GM21786 (cell line): ENCODE measurements around the gene PLCXD1.
"Not testable (repeated sequence)": the region's sequence is repeated elsewhere in the genome, so short reads cannot be mapped to it uniquely, and the experiment has no call there.

Experiments used
- ATAC-seq: cut with Tn5 transposase; IDR thresholded peaks from one replicate; pipeline ENCODE4 v1.9.1; 2021; ENCODE audit not compliant: unreplicated experiment

PLCXD1 gene

DNA sequence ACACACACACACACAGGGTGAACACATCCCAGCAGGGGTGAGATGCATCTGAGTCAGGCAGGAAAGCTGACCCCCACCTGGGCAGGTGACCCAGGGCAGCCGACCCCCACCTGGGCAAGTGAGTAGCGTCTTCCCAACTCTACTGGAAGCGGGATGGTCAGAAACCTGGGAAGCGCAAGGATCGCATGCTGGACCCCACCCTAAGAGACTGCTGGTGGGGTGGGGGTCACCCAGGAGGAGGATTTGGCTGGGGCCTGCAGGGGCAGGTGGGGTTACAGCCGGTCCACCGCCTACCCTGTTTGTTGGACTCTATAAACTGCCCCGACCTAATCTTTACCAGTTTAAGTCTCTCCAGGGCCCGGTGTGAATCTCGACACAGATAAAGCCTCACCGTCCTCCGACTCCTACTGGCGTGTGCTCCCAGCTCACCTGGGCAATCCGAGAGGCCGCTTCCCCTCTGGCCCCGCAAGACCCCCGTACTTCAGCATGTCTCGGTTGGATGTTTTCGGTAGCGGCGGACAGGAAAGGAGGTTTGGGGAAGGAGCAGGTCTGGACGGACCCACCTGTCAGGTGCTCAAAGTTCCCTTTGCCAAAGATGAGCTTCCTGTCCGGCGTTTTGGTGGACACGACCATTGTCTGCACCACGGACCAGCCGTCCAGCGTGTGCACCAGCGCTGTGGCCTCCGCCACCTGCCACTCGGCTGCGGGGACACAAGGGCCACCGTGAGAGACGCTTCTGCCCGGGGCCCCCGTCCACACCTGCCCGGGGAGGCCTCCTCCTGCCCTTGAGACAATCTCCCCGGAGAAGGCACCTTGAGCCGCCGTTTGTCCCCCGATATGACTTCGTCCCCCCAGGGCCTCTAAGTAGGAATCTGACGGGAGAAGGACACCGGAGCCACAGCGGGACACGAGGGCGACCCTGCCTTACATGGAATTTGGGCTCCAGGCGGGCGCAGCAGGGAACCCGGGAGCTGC is 35.5 kb downstream of the PLCXD1 start:
- ATAC-seq, result no peak

DNA sequence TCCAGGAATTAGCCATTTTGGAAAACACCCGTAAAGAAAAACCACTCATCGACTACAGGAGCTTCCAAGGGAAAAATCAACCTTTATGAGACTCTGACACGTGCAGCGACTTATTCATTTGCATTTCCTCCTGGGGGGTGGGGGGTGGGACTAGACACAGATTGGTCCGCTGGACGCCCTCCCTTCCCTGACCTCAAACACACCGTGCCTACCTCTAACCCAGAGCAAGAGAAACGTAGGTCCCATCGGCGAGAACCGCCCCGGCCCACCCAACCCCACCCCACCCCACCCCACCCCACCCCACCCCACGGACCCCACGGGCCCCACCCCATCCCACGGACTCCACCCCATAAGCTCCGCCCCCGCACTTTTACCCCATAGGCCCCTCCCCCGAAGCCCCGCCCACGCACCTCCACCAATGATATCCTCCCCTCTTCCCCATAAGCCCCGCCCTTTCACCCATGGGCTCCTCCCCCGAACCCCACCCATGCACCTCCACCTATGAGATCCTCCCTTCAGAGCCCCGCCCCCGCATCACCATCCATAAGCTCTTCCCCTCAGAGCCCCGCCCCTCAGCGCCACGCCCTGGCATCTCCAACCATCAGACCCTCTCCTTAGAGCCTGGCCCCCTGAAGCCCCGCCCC is 36.4 kb downstream of the PLCXD1 start:
- ATAC-seq, result no peak

DNA sequence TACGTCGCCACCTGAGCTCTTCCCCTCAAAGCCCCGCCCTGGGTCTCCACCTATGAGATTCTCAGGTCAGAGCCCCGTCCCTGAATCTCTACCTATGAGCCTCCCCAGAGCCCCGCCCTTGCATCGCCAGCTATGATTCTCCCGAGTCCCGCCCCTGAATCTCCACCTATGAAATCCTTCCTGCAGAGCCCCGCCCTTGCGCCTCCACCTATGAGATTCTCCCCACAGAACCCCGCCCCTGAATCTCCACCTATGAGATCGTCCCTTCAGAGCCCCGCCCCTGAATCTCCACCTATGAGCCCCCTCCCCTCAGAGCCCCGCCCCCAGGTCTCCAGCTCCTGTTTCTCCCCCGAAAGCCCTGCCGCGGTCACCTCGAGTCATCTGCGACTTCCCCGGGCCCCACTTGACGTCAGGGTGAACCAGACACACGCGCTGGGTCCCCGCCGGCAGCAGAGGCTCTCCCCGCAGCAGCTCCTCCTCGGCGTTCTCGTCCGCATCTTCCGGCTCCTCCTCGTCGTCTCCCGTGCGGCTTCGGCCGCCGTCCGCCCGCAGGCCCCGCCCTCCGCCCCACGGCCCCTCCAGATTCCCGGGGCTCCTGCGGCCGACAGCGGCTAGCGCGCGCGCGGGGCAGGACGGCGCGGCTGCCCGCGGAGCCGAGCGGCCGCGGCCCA is 37.0 kb downstream of the PLCXD1 start:
- peak; percentile 61 for ATAC-seq

DNA sequence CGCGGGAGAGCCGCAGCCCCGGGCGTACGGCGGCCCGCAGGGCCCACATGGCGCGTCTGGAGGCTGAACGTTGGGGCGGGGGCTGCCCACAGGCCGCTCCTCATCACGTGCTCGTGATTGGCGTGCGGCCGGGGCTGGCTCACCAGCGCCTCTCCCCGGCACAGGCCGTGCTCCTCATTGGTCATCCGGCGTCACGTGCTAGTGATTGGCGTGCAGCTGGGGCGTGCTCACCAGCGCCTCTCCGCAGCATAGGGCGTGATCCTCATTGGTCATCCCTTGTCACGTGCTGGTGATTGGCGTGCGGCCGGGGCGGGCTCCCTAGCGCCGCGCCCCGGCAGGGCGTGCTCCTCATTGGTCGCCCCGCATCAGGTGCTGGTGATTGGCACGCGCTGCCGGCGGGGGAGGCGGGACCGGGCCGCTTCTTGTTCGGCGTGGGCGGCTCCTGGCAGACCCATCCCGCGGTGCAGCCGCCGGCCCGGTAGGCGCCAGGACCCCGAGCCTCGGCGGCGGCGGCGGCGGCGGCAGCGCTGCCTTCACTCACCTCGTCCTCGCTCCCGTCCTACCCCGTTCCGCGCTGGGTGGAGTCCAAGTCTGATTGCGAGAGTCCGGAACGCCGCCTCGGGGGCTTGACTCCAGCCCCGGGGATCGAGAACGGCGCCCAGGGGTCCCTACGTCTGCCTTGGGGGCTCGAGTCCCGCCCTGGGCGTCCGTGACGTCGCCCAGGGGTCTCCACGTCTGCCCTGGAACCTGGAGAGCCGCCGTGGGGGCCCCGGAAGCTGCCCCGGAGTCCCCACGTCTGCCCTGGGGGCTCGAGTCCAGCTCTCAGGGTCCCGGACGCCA is 37.8 kb downstream of the PLCXD1 start, which contains the start of gene GTPBP6:
TSS of gene GTPBP6 (minus strand) at position 58 of the 840 bp plus-strand sequence. CDS start at position 49, 9 bp downstream.
- ATAC-seq, result peak; percentile 80

DNA sequence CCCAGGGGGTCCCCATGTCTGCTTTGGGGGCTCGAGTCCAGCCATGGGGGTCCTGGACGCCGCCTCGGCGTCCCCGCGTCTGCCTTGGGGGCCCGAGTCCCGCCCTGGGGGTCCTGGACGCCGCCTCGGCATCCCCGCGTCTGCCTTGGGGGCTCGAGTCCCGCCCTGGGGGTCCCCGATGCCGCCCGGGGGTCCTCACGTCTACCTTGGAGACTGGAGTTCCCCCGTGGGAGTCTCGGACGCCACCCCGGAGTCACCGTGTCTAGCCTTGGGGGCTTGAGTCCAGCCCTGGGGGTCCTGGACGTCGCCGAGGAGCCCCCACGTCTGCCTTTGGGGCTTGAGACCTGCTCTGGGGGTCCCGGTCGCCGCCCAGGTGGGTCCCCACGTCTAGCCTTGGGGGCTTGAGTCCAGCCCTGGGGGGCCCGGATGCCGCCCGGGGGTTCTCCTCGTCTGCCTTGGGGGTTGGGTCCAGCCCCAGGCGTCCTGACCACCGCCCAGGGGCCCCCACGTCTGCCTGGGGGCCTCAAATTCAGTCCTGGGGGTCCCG is 38.5 kb downstream of the PLCXD1 start:
- no peak for ATAC-seq

DNA sequence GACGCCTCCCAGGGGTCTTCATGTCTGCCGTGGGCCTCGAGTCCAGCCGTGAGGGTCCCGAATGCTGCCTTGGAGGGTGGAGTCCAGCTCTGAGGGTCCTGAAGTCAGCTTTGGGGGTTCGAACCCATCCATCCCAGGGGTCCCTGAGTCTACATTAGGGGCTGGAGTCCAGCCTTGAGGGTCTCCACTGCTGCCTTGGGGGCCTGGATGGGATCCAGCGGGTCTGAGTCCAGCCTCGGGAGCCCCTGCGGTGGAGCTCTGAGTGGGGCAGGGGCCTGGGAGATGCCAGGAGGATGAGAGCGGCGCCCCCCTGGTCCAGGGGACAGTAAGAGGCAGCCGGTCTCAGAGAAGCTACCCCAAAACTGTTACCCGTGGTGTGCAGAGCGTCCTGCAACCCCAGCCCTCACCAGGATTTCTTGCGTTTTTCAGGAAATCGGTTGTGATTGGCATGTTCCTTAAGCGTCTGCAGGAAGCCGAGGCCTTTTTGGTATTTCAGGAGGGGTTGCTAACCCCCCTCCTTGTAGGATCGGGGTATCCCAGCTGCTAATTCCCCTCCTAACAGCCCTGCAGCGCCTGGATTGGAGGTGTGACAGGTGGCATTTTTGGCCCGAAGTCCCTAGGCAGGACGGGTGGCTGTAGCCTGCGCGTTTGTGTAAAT is 39.1 kb downstream of the PLCXD1 start:
- ATAC-seq, result no peak

DNA sequence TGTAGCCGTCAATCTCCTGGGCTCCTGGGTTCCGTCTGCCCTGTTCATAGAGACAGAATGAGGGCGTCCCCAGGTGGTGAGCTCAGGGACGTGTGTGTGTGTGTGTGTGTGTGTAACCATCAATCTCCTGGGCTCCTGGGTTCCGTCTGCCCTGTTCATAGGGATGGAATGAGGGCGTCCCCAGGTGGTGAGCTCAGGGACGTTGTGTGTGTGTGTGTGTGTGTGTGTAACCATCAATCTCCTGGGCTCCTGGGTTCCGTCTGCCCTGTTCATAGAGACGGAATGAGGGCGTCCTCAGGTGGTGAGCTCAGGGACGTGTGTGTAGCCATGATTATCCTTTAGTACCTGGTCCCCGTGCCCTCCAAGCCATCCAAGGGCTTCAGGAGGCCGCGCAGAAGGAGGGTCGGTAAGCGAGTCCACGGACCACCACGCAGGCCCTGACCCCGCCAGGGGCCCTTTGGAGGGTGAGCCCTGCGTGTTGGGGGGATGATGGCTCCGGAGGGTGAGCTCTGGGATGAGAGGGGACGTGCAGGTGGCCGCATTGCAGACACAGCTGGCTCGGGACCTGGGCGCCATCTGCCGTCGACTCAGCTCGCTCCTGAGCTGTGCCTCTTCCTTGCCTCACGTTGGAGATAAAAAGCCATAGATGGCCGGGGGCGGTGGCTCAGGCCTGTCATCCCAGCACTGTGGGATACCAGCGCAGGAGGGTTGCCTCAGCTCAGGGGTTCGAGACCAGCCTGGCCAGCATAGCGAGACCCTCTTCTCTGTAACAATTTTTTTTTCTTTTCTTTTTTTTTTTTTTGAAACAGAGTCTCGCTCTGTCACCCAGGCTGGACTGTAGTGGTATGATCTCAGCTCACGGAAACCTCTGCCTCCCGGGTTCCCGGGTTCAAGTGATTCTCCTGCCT is 42.8 kb downstream of the PLCXD1 start:
- ATAC-seq, result no peak

DNA sequence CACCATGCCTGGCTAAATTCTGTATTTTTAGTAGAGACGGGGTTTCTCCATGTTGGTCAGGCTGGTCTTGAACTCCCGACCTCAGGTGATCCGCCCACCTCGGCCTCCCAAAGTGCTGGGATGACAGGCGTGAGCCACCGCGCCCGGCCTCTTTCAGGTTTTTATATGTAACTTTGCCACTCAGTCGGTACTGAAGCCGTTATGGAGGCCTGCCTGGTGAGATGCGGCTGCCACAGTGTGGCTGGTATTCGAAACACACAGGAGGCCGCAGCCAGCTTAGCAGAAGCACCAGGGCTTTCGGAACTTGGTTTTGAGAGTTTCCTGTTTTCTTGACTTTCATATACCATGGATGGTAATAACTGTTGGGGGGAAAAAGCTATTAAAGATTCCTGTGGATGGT is 43.5 kb downstream of the PLCXD1 start:
- not testable (repeated sequence) for ATAC-seq

DNA sequence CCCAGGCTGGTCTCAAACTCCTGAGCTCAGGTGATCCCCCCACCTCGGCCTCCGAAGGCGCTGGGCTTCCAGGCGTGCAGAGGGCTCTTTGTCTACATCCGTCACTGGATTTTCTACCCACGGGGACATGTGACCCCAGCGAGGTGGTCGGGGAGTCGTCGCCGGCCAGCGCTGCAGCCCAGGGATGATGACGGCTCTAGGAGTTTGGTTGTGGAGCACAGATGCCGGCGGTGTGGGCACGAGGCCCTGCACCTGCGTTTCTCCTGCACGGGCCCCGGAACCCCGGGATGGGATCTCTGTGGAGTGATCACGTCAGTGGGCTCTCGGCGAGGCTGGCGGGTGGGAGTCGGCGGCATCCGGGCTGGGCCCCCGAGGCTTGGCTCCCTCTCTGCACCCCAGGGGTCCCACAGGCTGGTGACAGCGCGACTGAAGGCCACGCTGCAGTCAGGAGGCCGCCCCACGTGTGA is 46.5 kb downstream of the PLCXD1 start:
- ATAC-seq, result no peak

DNA sequence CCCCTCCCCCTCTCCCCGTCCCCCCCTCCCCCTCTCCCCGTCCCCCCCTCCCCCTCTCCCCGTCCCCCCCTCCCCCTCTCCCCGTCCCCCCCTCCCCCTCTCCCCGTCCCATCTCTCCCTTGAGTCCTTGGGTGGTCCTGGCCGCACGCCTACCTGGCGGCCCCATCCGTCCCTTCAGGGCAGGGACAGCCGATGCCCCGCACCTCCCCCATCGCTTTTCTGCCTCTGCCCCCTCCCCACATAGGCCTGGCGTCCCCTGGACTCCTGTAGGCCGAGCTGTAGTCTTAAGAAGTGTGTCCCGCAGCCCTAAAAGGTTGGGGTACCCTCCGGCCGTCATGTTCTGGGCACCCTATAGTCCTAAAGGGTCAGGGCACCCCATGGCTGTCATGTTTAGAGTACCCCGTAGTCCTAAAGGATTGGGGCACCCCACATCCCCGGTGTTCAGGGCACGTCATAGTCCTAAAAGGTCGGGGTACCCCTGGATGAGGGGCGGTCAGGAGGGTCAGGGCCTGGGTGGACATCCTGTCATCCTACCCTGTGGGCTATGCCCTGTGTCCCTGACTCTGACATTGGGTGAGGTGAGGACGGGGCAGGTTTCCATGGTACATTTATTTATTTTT is 48.2 kb downstream of the PLCXD1 start:
- no peak for ATAC-seq

DNA sequence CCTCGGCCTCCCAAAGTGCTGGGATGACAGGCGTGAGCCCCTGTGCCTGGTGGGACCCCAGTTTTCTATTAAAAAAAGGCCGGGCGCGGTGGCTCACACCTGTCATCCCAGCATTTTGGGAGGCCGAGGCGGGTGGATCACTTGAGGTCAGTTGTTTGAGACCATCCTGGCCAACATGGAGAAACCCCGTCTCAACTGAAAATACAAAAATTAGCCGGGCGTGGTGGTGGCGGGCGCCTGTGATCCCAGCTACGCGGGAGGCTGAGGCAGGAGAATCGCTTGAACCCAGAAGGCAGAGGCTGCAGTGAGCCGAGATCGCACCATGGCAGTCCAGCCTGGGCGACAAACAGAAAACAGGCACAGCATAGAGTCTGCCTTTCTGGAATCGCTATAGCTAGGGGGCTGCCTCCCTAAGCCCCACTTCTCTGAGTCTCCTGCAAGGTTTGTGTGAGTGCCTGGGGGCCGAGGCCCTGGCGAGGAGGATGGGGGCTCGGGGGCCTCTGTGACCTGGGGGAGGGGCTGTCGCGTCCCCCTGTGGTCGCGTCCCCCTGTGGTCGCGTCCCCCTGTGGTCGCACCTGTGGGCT is 49.1 kb downstream of the PLCXD1 start:
- ATAC-seq, result not testable (repeated sequence)

DNA sequence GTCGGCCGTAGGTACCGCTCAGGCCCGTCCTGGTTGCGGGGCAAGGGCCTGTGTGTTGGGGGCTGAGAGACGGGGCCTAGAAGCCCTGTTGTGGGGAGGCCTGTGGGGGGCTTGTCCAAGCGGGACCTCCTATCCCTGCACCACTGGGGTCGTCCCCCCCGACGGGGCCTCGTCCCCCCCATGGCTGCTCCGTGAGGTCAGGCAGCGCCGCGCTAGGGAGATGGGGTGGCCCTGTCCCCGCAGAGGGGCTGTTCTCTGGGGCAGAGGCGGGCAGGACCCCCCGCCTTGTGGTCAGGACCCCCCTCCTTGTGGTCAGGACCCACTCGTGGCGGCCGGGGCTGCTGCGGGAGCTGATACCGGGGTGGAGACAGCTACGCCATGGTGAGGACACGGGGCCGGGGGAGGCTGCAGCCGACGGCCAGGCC is 49.6 kb downstream of the PLCXD1 start:
- no peak for ATAC-seq

DNA sequence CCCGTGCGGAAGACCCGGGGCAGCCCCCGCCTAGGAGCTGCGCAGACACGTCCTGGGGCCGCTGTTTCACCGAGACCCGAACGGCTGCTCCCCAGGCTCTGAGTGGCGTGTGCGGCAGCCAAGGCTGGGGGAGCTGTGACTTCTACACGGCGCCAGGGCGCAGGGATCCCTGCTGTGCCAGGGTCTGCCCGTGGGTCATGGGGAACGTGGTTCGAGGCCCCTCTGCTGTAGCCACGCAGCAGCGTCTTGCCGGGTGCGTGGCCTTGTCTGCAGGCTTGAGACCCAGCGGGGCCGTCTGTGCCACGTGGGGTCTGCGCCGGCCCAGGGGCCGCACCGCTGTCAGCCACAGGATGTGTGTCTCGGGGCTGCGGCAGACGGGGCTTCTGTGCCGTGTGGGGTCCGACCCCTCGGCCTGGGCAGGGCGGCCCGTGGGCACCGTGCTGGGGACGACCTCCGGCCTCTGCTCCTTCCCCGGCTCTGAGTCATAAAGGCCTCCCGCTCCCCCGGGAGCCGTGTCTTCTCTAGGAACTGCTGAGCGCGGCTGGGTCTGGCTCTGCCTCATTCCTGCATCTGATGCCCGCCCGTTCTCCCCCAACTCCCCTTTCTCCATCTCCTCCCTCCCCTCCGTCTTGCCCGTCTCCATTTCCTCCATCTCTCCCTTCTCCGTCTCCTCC is 50.1 kb downstream of the PLCXD1 start:
- ATAC-seq, result no peak

DNA sequence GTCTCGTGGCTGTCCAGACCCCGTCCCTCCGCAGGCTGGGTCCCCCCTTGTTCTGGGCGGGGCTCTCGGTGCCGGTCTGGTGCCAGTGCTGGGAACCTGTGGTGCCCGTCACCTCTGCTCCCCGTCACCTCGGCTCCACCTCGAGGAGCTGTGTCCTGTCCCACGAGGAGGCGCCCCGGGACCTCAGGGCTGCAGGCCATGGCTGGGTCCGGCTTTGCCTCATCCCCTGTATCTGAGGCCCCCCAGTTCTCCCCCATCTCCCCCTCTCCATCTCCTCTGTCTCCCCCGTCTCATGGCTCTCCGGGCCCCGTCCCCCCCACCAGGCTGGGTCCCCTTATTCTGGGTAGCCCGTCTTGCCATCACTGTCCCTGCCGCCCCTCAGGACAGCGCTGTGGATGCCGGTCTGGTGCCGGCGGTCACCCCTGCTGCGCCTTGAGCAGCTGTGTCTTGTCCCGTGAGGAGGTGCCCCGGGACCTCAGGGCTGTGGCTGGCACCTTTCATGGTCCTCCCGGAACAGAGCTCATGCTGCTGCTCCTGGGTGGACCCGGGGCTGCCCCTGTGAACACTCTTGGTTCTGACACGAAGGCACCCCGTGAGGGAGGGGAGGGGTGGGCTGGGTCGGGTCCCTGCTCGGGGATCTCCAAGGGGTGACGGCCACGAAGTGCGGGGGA is 50.8 kb downstream of the PLCXD1 start:
- ATAC-seq, result no peak

DNA sequence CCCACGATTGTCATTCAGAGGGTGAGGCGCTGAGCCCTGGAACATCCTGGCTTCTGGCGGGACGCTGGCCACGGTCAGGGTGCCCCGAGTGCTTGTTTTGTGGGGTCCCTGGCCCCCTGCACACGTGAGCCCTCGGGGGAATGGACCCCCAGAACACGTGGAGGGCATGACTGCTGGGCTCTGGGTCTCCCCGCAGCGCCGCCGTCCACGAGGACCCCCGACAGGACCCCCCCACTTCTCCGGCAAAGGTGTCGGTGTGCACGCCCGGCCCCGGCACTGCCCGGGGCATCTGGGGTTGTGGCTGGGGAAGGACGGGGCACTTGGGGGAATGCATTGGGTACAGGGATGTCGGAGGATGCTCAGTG is 51.3 kb downstream of the PLCXD1 start:
- no peak for ATAC-seq

DNA sequence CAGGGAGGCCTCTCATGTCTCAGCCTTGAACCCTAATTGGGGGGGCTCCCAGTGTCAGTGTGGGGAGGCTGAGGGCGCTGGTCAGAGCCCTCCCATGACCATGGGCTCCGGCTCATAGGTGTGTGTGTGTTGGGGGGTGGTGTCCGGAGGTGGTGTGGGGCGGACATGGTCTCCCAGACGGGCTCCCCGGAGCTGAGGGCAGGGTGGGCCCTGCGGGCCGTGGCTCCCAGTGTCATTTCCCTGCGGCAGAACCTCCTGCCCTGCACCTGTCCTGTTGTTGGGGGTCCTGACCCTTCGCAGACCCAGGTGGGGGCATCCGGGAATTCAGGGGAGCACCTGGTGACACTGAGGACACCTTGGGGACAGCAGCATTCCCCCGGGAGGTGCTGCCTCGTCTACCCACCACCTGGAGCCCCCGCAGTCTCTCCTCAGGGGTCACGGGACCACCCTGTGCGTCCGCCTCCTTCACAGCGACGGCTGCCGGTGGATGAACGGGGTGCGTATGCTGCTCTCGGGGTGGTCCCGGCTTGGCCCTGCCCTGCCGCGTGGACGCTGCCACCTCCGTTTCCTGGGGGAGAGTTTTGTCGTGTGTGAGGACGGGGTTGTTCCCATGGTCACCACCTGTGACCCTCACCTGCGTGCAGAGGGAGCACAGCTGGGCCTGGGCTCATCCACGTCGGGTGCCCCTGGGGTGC is 51.9 kb downstream of the PLCXD1 start:
- ATAC-seq, result no peak
